ENCODE results near the gene PDE9A.

Gene PDE9A

DNA sequence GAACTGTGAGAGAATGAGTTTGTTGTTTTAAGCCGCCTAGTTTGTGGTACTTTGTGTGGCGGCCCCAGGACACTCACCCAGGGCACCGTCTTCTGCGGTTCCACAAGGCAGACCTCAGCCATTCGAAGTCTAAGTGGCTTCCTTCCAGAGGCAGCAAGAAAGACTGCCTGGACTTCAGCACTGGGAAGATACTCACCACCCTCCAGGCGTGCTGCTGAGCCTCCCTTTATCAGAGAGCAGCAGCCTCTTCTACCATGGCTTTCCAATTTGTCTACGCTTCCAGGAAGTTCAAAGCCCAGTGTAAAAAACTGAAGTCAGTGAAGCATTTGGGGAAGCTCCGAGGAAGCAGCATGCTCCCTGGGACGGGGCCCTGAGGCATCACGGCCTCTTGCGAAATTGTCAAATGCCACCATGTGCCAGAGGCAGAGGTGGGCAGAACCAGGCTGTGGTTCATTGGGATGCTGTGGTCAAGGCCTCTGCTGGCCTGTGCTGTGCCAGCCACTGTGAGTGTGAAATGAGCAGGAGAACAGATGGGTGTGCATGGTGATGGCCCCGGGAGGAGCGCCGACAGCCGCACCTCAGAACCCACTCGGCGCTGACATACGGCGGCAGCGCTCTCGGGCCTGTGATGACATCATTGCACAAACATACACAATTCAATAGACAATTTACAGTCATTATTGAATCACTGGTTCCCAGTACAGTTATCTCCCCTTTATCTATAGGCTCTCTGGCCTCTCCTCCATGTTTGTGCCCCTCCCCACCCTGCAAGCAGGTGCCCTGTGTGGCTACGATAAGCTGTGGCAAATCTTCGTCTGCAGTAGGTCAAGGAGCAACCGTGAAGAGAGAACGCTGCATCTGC is 110.4 kb downstream of the PDE9A start:
- TF ChIP-seq, protein P1, sequence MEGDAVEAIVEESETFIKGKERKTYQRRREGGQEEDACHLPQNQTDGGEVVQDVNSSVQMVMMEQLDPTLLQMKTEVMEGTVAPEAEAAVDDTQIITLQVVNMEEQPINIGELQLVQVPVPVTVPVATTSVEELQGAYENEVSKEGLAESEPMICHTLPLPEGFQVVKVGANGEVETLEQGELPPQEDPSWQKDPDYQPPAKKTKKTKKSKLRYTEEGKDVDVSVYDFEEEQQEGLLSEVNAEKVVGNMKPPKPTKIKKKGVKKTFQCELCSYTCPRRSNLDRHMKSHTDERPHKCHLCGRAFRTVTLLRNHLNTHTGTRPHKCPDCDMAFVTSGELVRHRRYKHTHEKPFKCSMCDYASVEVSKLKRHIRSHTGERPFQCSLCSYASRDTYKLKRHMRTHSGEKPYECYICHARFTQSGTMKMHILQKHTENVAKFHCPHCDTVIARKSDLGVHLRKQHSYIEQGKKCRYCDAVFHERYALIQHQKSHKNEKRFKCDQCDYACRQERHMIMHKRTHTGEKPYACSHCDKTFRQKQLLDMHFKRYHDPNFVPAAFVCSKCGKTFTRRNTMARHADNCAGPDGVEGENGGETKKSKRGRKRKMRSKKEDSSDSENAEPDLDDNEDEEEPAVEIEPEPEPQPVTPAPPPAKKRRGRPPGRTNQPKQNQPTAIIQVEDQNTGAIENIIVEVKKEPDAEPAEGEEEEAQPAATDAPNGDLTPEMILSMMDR (IDR thresholded peaks at IDR 0.05; ENCODE audit: low read depth, low read length) = no peak
- no peak overlapping the region for H3K4me3 ChIP-seq (ENCODE audit: low read depth, low read length)

DNA sequence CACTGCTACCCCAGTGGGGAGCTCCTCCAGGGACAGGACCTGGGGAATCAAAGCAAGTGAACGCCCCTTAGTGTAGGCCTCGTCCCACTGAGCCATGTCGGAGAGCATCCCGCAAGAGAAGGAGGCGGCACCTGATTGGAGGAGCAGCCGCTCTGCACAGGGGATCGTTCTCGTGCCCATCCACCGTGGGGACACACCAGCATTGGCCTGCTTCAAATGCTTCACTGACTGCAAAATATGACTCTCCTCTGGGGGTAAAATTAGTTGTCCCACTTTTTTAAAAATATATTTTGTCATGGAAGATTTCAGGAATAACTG is 111.0 kb downstream of the PDE9A start:
- TF ChIP-seq, protein P1 (IDR thresholded peaks at IDR 0.05; ENCODE audit: low read depth, low read length) = no peak
- H3K4me3 ChIP-seq (ENCODE audit: low read depth, low read length) = no peak overlapping the region

DNA sequence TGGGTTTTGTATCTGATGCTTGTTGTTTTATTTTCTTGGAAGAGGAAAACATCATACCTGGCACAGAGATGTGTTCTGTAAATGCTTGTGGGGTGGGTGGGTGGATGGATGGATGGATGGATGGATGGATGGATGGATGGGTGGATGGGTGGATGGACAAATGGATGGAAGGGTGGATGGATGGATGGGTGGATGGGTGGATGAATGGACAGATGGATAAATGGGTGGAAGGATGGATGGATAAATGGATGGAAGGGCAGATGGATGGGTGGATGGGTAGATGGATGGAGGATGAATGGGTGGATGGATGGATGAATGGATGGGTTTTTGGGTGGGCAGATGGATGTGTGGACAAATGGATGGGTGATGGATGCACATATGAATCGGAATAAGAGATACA is 111.5 kb downstream of the PDE9A start:
- TF ChIP-seq, protein P1 (IDR thresholded peaks at IDR 0.05; ENCODE audit: low read depth, low read length) = no peak
- no peak overlapping the region for H3K4me3 ChIP-seq (ENCODE audit: low read depth, low read length)

DNA sequence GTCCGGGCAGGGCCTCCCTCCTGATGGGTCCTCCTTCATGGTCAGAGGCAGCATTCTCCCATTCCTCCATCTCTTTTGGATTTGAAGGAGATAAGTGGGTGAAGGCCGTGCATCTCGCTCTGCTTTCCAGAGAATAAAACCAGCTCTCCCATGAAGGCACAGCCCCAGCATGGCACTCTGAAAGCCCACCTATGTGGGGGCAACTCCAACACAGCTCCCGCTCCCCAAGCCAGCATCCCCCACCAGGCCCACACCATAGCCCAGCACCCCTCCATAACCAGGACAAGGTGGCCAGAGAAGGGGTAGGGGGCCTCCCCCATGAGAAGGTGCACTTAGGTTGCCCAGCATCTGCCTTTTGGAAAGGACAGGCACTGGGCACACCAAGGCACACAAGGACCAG is 112.2 kb downstream of the PDE9A start:
- no peak overlapping the region for H3K4me3 ChIP-seq (ENCODE audit: low read depth, low read length)
- TF ChIP-seq, protein P1 (IDR thresholded peaks at IDR 0.05; ENCODE audit: low read depth, low read length) = no peak

DNA sequence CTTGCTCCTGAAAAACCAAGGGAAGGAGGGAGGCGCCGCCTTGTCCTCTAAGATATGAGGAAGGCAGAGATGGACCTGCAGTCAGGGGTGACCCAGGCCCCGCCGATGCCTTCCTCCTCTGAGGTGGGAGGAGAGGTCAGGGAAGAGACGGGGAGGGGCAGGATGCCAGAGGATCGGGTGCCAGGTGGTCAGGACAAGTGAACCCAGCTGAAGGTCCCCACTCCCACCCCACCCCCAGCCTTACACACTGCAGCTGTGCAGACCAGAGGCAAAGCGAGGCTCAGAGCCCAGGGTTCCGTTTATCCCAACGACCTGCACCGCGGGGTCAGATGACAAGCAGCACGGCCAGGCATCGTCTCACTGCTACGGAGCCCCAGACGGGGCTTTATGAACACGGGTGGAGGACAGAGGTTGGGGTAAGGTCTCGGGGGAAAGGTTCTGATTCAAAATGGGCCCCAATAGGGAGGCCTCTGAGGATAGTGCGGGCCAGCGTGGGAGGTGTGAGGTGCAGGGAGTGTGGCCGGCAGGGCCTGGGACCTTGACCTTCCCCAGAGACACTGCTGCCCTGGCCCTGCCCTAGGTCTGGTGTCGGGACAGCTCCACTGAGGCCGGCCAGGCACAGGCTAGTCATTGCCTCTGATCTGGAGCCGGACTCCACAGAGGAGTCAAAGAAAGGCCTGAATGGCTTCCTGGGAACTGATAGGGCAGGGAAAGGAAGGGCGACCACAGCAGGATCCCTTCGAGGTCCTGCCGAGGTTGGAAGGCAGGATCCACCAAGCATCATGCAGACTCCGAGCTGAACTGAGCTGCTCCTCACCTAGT is 113.5 kb downstream of the PDE9A start:
- TF ChIP-seq, protein P1 (IDR thresholded peaks at IDR 0.05; ENCODE audit: low read depth, low read length) = no peak
- H3K4me3 ChIP-seq (ENCODE audit: low read depth, low read length) = no peak overlapping the region

DNA sequence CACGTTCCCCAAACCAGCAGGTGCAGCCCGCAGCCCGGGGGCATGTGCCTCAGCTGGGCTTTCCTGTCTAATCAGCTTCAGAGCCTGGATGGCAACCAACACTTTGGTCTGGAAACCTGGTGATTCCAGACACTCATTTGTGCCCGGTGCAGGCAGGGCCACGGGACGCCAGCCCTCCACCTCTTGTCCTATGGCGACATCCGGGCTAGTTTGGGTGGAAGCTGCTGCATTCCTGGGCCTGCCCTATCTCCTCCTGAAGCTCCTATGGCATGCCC is 114.1 kb downstream of the PDE9A start:
- no peak overlapping the region for H3K4me3 ChIP-seq (ENCODE audit: low read depth, low read length)
- TF ChIP-seq, protein P1 (IDR thresholded peaks at IDR 0.05; ENCODE audit: low read depth, low read length) = no peak
